GM21390 (cell line): Measurements from ENCODE around the gene KDM5C.

Experiments used
- ATAC-seq: cut with Tn5 transposase; IDR thresholded peaks from one replicate; pipeline ENCODE4 v1.9.1; 2021; ENCODE audit not compliant: unreplicated experiment

Gene KDM5C

DNA sequence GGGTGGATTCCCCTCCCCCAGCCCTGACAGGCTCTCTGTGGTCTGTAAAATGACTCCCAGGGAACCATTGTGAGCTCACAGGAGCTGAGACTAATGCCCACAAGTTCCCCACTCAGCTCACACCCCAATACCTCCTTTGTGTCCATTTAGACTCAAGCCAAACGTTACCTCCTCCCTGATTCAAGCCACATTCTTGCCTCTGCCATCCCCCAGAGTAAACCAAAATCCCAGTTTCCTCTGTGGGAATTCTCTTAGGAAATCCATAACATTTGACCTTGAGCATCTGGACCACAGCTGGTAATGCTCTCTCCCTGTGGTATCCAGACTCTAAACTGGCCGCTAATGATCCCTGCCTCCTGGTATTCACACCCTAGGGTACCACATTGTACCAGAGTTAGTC is 26.3 kb upstream of the KDM5C start:
- no peak for ATAC-seq

GRCh38 chrX:53250556-53250955 is 25.5 kb upstream of the KDM5C start:
- no peak for ATAC-seq

DNA sequence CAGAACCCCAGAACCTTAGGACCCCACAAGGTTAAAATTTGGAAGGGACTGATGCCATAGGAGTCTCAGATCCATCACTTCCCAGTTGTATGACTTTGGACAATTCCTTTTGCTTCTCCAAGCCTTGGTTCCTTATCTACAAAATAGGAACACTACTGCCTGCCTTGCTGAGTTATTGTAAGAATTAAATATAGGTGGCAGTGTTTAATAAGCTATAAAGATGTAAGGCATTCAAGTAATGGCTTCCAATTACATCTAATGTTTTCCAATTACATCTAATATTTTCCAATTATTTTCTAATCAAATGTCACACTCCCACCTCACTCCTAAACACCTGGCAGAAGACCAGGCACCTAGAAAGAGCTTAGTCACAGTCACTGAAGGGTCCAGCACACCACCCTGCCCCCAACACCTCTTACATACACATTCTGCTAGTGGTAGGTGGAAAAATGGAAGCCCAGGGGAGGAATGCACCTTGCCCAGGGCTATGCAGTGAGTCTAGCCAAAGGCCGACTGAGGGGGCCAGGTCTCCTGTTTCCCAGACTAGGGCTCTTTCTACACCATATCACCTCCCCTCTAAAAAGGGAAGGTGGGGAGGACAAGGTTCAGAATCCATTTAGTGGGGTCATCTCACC is 24.5 kb upstream of the KDM5C start:
- no peak for ATAC-seq

- ATAC-seq, result no peak
Observed at GRCh38 chrX:53247928-53248327, 22.9 kb upstream of the KDM5C start.

DNA sequence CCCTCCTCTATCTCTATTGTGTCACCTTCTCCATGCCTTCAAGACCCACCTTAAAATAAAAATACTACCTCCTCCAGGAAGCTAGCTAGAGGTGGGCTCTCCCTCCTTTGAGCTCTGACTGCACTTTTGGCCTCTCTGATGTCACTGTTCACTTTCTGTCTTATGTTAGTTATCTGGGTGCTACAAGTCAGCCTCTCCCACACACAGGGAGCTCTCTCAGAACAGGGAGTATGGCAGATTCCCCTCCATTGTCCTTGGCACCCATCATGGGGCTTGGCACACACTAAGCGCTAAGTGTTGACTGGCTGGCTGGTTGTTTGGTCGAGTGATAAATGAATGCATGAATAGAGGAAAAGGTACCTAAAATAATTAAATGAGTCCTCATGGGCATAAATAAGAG is 21.2 kb upstream of the KDM5C start:
- ATAC-seq, result no peak

DNA sequence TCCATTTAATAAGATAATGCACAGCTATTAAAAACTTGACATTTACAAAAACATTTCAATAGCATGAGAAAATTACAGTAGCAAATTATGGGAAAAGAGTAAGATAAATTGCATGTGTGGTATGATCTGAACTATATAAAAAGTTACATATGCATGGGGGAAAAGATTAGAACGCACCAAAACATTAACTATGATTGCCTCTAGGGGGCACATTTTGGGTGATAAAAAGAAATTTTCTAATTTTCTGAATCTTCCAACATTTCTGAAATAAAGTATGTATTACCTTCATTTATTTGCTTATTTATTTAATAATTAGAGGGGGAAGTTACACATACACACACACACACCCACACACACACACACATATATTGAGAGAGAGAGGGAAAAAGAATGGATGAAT is 19.6 kb upstream of the KDM5C start:
- no peak for ATAC-seq

- no peak for ATAC-seq
Observed at GRCh38 chrX:53242310-53242709, 17.3 kb upstream of the KDM5C start.

- no peak for ATAC-seq
Observed at GRCh38 chrX:53241558-53241957, 16.6 kb upstream of the KDM5C start.

DNA sequence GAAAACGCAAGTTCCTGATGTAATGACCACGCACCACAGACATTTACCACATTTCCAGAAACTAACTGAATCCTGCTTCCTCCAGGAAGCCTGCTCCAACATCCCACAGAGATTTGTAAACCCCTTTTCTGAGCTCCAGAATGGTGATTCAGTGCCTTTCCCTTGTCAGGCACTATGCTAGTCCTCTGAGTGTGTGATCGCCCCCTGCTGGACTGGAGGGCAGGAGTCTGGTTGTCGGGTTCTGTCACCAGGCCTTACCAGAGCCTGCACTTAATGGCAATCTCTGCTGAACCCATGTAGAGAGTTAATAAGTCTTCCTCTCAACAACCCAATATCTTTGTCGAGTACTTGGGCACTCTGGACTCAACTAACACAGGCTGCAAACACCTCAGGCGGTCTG is 14.5 kb upstream of the KDM5C start:
- ATAC-seq, result no peak

DNA sequence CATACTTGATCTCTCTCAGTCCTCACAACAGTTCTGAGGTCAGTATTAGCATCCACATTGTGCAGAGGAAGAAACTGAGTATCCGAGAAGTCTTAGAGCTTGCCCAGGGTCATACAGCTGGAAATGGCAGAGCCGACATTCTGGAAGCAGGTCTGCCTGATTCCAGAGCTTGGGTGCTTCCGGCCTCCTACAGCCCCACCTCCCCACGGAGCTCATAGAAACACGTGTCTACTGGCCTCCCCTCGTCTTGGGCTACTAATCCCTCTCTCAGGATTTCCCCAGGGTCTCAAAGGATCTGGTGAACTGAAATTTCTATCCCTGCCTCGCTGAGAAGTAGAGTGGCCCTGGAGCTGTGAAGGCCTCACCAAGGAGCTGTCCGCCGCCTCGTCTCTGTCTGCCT is 12.0 kb upstream of the KDM5C start:
- no peak for ATAC-seq

- no peak for ATAC-seq
Observed at GRCh38 chrX:53236025-53236679, 11.1 kb upstream of the KDM5C start.

GRCh38 chrX:53235566-53235965 is 10.6 kb upstream of the KDM5C start:
- no peak for ATAC-seq

GRCh38 chrX:53234484-53234883 is 9.5 kb upstream of the KDM5C start:
- no peak for ATAC-seq

DNA sequence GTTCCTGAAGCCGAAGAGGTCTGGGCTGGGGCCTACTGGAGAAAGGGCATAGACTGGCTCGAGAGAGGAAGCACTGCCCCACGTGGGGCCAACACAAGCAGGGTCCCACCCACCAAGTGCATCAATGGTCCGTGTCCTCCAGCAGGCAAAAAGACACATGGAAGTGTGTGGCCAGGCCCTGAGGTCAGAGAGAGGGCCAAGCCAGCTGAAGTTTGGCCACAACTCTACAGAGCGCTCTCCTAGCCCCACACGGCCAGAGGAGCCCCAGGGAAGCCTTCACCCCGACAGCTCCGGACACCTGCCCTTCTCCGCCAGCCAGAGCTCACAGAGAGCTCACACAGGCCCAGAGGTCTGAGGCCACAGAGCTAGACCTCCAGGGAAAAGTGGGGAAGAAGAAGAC is 8.5 kb upstream of the KDM5C start:
- ATAC-seq, result no peak

GRCh38 chrX:53230116-53230515 is 5.1 kb upstream of the KDM5C start:
- no peak for ATAC-seq

GRCh38 chrX:53227224-53227765 is 2.3 kb upstream of the KDM5C start:
- ATAC-seq, result no peak

GRCh38 chrX:53223955-53224859 is 800 bp downstream of the KDM5C start:
- peak; percentile 11 for ATAC-seq

GRCh38 chrX:53223068-53223693 is 1.8 kb downstream of the KDM5C start:
- no peak for ATAC-seq

- no peak for ATAC-seq
Observed at GRCh38 chrX:53211391-53211978, 13.5 kb downstream of the KDM5C start.

DNA sequence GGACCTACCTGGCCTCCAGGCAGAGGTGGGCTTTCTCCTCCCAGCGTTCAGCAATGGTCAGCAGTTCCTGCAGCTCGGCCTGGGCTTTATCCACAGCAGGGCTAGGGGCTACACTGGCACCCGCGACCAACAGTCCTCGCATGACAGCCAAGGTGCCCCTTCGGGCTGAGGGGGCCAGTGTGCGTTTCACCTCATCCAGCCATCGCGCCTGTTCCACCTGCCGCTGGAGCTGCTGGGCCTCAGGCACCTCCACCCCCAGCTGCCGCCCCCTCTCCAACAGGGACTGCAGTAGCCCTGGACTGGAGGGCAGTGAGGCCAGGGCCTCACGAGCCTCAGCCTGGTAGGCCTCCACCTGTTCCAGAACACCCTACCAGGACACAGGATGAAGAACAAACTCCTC is 28.3 kb downstream of the KDM5C start:
- no peak for ATAC-seq

- ATAC-seq, result no peak
Observed at GRCh38 chrX:53195401-53195800, 29.6 kb downstream of the KDM5C start.
